Suprapubic skin (tissue), 4 donors: Measurements from ENCODE around the gene PELI2. TPM values are rescaled to one million over a fixed set of nuclear protein-coding genes. Genes with fewer than 3 reads are reported as not detected.

Experiments used
- DNase-seq, 2 donors: peaks; one replicate each; pipeline ENCODE4 v3.0.0-alpha.2; 2019; ENCODE audit warnings: low spot score in 2 of 2
- H3K27ac ChIP-seq: fragments of 200-600 bp; sonication (generic); one replicate; pipeline ENCODE4 v1.5.1; 2019
- H3K27me3 ChIP-seq: fragments of 200-600 bp; sonication (generic); one replicate; pipeline ENCODE4 v1.5.1; 2019
- H3K36me3 ChIP-seq: fragments of 200-600 bp; sonication (generic); one replicate; pipeline ENCODE4 v1.5.1; 2019
- H3K4me1 ChIP-seq: fragments of 200-600 bp; sonication (generic); one replicate; pipeline ENCODE4 v1.5.1; 2019
- H3K4me3 ChIP-seq: fragments of 200-600 bp; sonication (generic); one replicate; pipeline ENCODE4 v1.5.1; 2019; ENCODE audit warnings: mild to moderate bottlenecking
- H3K9me3 ChIP-seq: fragments of 200-600 bp; sonication (generic); one replicate; pipeline ENCODE4 v1.5.1; 2019
- EP300 ChIP-seq: sonication (generic); formaldehyde crosslinking; IDR thresholded peaks from one replicate; pipeline ENCODE4 v1.6.1; 2017; ENCODE audit warnings: antibody characterized with exemption
- POLR2A ChIP-seq, 2 donors: fragments of 450-650 bp; IDR thresholded peaks; one replicate each; pipeline ENCODE4 v1.6.1; 2017; ENCODE audit warnings: antibody characterized with exemption in 2 of 2, mild to moderate bottlenecking in 2 of 2, moderate library complexity in 2 of 2
- POLR2AphosphoS5 ChIP-seq, 3 donors: sonication (generic); formaldehyde crosslinking; IDR thresholded peaks; one replicate each; pipeline ENCODE4 v1.6.1; 2017; ENCODE audit warnings: antibody characterized with exemption in 3 of 3
- WGBS: methylation state at CpG from one replicate; pipeline ENCODE4 v1.1.5; 2018; 5-methylcytosine and 5-hydroxymethylcytosine counted together
- total RNA-seq, 4 donors: library from RNA; depleted of rRNA; stranded (reverse); fragments of >200 nt; gene quantifications; one replicate each; pipeline ENCODE4 v1.1.0, GENCODE V29; 2016
- TF ChIP-seq, protein P1 (sequence below), 2 donors: fragments of 200-600 bp in 1 of 2; fragments of 450-650 bp in 1 of 2; sonication (generic) in 1 of 2; IDR thresholded peaks; one replicate each; pipeline ENCODE4 v1.5.1; 2016 to 2019; ENCODE audit warnings: antibody characterized with exemption in 2 of 2, mild to moderate bottlenecking in 1 of 2, moderate library complexity in 1 of 2

Gene PELI2
- total RNA-seq, 4 donors from 2014 or later: 6.9 to 19.4 (median 12.6) TPM

GRCh38 chr14:56119201-56119981, 1.2 kb downstream of the PELI2 start:
- Histone ChIP-seq H3K4me3 (peak overlapping the region; percentile 83), H3K36me3 (no peaks in the 10 kb centered on the region), H3K9me3 (no peaks in the 10 kb centered on the region), H3K27me3 (no peaks in the 10 kb centered on the region), H3K27ac (peak overlapping the region; percentile 90), H3K4me1 (peaks cover 36% of the 10 kb centered on the region)
- peak in 1 of 2 donors; percentile 73 for DNase-seq
- 1% methylated on average over 24 of the region's 53 CpGs for WGBS
- TF ChIP-seq POLR2AphosphoS5 (IDR thresholded peaks at IDR 0.05) (peak in 1 of 3 donors; percentile 23), POLR2A (IDR thresholded peaks at IDR 0.05) (no peak), EP300 (no peak)

DNA sequence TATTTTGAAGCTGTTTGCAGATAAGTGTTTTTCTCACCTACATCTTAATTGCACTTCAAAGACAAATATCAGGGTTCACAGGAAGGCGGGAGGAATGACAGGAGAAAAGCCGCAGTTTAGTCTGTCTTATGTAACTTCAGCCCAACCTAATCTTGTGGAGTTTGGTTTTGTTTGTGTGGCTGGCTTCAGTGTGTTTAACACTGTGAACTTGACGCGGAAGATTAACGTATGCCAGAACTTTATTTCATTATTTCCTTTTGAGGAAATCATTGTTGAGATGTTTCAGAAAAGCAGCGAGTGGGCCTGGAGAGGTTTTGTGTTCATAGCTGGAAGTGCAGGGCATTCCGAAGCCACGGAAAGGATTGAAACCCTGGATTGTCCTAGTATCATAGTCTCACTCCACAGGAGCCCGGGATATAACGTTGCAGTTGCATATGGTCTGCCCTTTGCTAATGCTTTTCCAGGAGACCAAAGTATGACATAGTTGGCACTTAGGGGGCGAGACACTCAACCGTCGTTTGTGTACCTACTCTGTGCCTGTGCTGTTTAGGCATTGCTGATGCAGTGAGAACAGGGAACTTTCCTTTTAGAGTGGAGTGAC, 2.0 kb downstream of the PELI2 start:
- no peaks in the 10 kb centered on the region for H3K27me3 ChIP-seq
- H3K36me3 ChIP-seq: no peaks in the 10 kb centered on the region
- 9% methylated on average over 13 of the region's 13 CpGs for WGBS
- peaks cover 36% of the 10 kb centered on the region for H3K4me1 ChIP-seq
- no peak for DNase-seq
- TF ChIP-seq, protein P1, sequence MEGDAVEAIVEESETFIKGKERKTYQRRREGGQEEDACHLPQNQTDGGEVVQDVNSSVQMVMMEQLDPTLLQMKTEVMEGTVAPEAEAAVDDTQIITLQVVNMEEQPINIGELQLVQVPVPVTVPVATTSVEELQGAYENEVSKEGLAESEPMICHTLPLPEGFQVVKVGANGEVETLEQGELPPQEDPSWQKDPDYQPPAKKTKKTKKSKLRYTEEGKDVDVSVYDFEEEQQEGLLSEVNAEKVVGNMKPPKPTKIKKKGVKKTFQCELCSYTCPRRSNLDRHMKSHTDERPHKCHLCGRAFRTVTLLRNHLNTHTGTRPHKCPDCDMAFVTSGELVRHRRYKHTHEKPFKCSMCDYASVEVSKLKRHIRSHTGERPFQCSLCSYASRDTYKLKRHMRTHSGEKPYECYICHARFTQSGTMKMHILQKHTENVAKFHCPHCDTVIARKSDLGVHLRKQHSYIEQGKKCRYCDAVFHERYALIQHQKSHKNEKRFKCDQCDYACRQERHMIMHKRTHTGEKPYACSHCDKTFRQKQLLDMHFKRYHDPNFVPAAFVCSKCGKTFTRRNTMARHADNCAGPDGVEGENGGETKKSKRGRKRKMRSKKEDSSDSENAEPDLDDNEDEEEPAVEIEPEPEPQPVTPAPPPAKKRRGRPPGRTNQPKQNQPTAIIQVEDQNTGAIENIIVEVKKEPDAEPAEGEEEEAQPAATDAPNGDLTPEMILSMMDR (IDR thresholded peaks at IDR 0.05): no peak
- TF ChIP-seq EP300 (no peak), POLR2AphosphoS5 (IDR thresholded peaks at IDR 0.05) (no peak), POLR2A (IDR thresholded peaks at IDR 0.05) (no peak)
- no peaks in the 10 kb centered on the region for H3K9me3 ChIP-seq
- peak overlapping the region; percentile 90 for H3K27ac ChIP-seq
- H3K4me3 ChIP-seq: peak overlapping the region; percentile 83

- WGBS: 79% methylated on average over 3 of the region's 3 CpGs
- no peaks in the 10 kb centered on the region for H3K9me3 ChIP-seq
- no peak overlapping the region for H3K27ac ChIP-seq
- H3K36me3 ChIP-seq: no peaks in the 10 kb centered on the region
- TF ChIP-seq, protein P1 (IDR thresholded peaks at IDR 0.05): no peak
- TF ChIP-seq EP300: no peak
- TF ChIP-seq POLR2A (IDR thresholded peaks at IDR 0.05): no peak
- no peak for TF ChIP-seq POLR2AphosphoS5 (IDR thresholded peaks at IDR 0.05)
- H3K4me1 ChIP-seq: peaks cover 36% of the 10 kb centered on the region
- H3K4me3 ChIP-seq: no peak overlapping the region
- H3K27me3 ChIP-seq: no peaks in the 10 kb centered on the region
- no peak for DNase-seq
Measured at GRCh38 chr14:56121816-56122215, 3.6 kb downstream of the PELI2 start.

DNA sequence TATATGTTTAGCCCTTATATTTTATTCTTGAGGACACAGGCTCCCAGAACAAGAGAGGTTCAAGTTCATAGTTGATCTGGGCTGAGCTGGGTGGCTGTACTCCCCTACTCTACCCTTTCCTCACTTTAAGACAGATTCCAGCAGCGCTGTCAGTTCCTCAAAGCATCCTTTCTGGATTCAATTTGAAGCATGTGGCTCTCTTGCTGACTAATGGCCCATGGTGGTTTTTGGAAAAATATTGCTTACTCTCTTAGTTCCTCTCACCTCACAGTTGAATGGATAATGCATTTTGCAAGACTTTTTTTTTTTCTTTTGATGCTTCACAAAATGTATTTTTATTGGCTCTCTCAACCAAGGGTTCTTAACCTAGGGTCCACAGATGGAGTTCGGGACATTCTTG, 4.1 kb downstream of the PELI2 start:
- Histone ChIP-seq H3K36me3 (no peaks in the 10 kb centered on the region), H3K9me3 (no peaks in the 10 kb centered on the region), H3K4me1 (peaks cover 33% of the 10 kb centered on the region), H3K27me3 (no peaks in the 10 kb centered on the region), H3K4me3 (no peak overlapping the region), H3K27ac (no peak overlapping the region)
- DNase-seq: no peak
- WGBS: 74% methylated on average over 2 of the region's 2 CpGs
- TF ChIP-seq POLR2AphosphoS5 (IDR thresholded peaks at IDR 0.05) (no peak), EP300 (no peak), POLR2A (IDR thresholded peaks at IDR 0.05) (no peak)
- TF ChIP-seq, protein P1 (IDR thresholded peaks at IDR 0.05): no peak

- TF ChIP-seq, protein P1 (IDR thresholded peaks at IDR 0.05): no peak
- Histone ChIP-seq H3K27ac (no peak overlapping the region), H3K27me3 (no peaks in the 10 kb centered on the region), H3K4me3 (no peak overlapping the region), H3K4me1 (peaks cover 33% of the 10 kb centered on the region), H3K36me3 (no peaks in the 10 kb centered on the region), H3K9me3 (no peaks in the 10 kb centered on the region)
- 54% methylated on average over 2 of the region's 2 CpGs for WGBS
- no peak for DNase-seq
Measured at GRCh38 chr14:56124327-56124726, 6.1 kb downstream of the PELI2 start.
